Fibroblast of skin of abdomen (primary cell): ENCODE results near the gene NXPE3.

Experiments used
- DNase-seq: peaks from one replicate; pipeline ENCODE4 v3.0.0-alpha.2; 2013

The NXPE3 gene

GRCh38 chr3:101803173-101803782 lies 24.3 kb downstream of the NXPE3 start:
- peak; percentile 62 for DNase-seq

DNA sequence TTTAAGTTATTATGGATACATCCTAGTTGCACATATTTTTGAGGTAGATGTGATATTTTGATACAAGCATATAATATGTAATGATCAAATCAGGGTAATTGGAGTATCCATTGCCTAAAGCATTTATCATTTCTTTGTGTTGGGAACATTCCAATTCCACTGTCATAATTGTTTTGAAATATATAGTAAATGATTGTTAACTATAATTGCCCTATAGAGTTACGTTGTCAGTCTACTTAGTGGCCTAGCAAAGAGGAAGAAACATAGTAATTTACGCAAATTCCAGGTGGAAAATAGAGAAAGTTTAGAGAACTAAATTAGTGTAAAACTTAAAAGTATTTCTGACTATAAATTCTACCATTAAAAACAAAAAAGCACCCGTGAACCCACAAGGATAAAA lies 24.9 kb downstream of the NXPE3 start:
- no peak for DNase-seq

GRCh38 chr3:101806491-101806890 lies 27.5 kb downstream of the NXPE3 start:
- DNase-seq, result peak; percentile 15

- no peak for DNase-seq
Measured at GRCh38 chr3:101807888-101808287, 28.9 kb downstream of the NXPE3 start.

DNA sequence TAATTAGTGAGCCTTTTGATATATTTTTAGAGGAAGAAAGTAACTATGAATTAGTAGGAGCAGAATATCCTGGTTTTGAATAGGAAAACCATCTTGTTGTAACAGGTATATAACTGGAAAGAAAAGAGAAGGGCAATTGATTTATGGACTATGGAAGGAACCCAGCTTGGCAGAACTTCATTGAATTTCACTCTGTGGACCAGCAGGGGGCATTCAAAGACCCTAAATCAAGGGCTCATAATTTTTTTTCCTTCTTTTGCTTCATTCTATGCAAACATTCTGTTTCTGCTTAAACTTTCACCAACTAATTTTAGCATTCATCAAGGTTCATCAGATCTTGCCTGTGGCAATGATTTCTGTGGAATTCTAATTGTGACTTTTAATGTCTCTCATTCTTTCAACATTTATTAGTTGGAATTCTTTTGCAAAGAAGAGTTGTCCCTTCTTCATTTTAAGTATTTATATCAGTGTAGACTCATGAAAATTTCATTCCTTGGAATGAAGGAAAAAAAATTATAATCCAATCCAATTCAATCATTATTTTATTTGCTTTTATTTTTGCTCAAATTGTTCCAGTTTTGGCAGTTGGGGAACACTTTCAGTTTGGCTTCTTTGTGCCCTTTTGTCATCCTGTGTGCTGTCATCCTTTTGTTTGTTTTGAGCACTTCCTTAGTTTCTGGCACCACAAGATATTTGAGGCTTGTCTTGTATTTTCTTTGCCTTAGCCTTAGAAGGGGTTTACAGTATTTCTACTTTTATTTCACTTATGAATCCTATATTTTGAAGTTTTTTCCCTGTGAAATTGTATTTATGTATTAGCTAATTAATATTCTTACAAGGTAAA lies 30.4 kb downstream of the NXPE3 start:
- DNase-seq, result peak; percentile 41

DNA sequence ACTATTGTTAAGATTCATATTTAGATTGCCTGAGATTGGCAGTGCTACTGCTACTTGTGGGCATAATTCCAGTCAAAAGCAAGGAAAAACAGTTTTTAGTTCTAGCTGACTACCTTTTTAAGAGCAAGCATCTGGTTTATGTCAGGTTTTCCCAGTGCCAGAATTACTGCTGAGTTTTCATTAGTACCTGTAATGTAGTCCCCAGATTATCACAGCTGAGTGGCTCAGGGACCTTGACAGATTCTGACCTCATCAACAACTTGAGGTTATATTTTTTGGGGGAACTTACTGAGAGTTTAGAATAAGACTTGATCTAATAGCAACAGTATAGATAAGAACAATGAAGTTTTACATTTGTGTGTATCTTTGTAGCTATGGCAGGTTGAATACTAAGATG lies 31.0 kb downstream of the NXPE3 start:
- no peak for DNase-seq

GRCh38 chr3:101811875-101812274 lies 32.9 kb downstream of the NXPE3 start:
- DNase-seq, result no peak

- DNase-seq, result no peak
Measured at GRCh38 chr3:101812895-101813294, 33.9 kb downstream of the NXPE3 start.

DNA sequence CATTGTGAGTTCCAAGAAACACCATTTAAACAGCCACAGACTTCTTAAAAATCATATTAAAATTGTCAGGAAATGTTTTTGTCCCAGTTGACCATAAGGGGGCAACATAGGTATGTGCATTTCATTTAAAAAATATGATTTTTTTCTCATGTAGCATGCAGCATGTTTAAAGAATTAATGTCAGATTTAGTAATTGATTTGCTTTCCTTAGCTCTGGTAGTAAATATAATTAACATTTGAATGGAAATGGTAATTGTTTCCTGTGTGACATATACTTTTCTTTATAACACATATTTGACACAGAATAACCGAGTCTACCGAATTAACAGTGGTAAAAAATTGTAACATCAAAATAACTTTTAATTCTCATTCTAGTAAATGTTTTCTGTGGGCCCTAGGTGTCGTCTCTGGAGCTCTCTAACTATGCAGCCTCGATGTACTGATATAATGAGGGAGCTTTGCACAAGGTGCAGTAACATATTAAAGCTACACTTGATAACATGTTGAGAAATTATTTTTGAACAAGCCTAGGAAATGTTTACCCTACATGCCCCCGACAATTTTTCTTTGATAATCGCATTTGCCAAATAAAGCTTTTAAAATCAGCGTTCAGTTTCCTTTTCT lies 34.9 kb downstream of the NXPE3 start:
- DNase-seq, result peak; percentile 48

GRCh38 chr3:101814835-101815234 lies 35.8 kb downstream of the NXPE3 start:
- no peak for DNase-seq

GRCh38 chr3:101816215-101817149 lies 37.5 kb downstream of the NXPE3 start:
- DNase-seq, result peak; percentile 41

GRCh38 chr3:101817992-101818391 lies 39.0 kb downstream of the NXPE3 start:
- DNase-seq, result no peak

GRCh38 chr3:101819649-101820206 lies 40.7 kb downstream of the NXPE3 start:
- DNase-seq, result no peak

DNA sequence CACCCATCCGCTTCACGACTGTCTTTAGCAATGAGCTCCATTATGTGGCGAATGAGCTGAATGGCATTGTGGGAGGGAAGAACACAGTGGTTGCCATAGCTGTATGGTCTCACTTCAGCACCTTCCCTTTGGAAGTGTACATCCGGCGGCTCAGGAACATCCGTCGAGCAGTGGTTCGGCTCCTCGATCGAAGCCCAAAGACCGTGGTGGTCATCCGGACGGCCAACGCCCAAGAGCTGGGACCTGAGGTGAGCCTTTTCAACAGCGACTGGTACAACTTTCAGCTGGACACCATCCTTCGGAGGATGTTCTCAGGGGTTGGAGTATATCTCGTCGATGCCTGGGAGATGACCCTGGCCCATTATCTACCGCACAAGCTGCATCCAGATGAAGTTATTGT lies 42.5 kb downstream of the NXPE3 start:
- DNase-seq, result no peak

GRCh38 chr3:101823525-101823924 lies 44.5 kb downstream of the NXPE3 start:
- DNase-seq, result no peak

DNA sequence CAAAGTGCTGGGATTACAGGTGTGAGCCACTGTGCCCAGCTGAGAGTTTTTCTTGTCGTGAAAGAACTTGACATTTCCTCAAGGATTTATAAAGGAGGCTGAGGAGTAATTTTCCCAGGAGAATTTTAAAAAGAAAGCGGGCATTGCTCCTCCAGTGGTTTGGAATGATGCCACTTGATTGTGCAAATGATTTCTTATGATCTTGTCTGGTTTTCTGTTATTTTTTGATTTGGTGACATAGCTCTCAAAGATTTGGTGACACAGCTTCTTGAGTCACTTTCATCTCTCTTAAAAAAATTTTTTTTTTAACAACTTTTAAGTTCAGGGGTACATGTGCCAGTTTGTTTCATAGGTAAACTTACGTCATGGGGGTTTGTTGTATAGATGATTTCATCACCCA lies 45.7 kb downstream of the NXPE3 start:
- no peak for DNase-seq

DNA sequence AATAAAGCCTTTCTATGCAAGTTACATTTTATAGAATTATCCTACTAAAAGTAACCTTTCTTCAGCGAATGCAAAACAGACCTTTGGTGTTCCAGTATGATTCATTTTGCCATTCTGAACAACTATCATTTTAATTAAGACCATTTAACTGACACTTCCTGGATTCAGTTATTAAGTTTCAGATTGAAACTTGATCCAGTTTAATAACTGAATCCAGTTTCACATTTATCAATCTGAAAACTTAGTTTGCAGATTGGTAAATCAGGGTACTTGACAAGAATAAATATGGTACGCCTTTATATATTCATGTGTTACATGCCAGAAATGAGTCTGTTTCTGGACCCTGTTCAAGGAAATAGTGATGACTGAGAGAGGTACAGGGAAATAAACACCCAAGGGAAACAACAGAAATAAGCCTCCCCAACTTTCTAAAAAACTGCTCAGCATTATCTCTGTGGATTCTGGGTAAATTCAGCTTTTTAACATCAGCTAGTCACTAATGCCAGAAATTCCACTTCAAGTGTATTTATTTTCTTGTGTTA lies 47.0 kb downstream of the NXPE3 start:
- peak; percentile 17 for DNase-seq

DNA sequence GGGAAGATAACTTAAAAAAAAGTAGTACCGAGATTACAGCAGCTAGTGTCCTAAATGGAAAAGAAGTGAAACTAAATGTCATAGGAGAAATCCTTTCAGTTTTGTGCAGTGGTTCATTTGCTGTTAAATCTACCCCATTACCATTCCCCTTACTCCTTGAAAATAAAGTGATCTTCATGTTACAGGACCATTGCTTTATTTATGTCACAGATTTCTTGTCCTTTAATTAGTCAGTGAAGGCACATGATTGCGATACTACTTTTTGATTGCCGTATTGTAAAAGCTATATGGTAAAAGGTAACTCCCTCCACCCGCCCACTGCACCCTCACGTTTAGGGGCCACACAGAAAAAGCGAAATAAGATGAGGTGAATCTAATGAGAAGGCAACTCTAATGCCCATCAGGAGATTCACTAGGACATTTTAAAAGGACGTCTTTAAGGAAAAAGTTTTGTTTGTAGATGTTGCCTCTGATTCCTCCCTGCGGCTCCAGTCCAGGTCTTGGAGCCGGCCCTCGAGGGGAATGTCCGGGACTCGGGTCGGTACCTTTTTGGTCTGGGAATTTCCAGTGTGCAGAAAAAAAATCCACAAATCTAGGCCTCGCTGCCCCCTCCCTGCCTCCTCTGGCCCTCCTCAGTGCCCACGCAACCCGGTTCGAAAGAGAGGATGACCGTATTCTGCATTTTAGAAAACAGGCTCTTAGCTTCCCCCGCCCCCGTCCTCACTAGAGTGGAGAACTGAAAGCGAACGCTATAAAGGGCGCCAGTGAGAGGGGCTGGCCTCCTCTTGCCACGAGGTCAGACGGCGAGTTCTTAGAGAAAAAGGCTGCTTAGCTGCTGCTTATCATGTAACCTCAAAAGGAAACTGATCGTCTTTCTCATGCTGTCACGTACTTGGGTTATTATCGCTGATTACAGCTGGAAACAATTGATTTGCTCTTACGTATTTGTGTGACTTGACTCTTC lies 48.5 kb downstream of the NXPE3 start:
- peak; percentile 76 for DNase-seq

DNA sequence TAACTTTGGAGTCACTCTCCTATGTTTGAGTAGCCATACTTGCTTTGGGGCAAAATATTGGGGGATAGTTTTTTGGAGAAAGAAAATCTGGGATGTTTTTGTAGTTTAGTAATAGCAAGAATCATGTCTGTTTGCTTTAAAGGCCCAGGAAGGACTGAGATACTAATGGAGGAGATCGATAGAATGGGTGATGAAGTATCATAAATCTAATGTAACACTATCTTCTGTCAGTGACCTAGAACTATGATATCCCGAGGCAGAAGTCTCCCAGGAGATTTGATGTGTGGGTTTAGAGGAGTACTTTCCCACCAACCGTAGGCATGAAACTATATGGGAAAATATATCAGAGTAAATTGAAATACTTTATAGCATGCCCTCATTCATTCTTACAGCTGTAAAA lies 49.3 kb downstream of the NXPE3 start:
- DNase-seq, result no peak

DNA sequence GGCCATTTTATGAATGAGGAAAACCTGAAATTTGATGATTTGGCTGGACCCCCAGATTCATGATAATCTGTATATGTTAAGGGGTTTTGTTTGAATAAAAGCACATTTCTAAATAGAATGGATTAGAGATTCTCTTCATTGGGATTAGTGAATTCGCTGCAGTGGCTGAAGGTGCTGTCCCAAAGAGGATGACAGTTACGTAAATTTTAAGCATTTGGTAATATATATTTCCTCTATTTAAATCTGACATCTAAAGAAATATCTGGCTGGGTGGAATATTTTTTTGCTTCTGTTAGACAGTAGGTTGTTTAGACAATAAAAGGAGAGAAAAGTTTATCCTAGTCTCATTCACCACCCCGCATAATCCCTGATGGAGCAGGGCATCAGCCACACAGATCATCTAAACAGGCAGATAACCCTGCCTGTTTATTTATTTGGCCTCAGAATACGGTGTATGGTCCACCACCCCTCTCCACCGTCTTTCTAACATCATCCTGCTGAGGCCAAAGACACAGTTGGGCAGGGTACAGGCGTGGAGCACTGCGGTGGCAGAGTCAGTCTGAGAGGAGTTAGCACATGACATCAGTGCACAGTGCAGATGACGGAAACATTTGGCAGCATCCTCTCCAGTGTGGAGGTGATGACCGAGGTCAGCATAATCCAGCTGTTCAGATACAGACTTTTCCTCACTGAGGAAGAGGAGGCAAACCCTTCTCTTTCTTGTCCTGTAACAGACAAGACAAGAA lies 49.9 kb downstream of the NXPE3 start:
- DNase-seq, result peak; percentile 26
